Peyer's patch (tissue), 4 donors: Measurements from ENCODE around the gene CBX8. TPM values are rescaled to one million over a fixed set of nuclear protein-coding genes. Genes with fewer than 3 reads are reported as not detected.

Experiments
- DNase-seq, 3 donors: peaks; one replicate each; pipeline ENCODE4 v3.0.0-alpha.2; 2017 to 2019
- H3K27ac ChIP-seq, 4 donors: fragments of 200-600 bp; sonication (generic); one replicate each; pipeline ENCODE4 v1.5.1; 2016 to 2019
- H3K27me3 ChIP-seq, 2 donors: fragments of 200-600 bp; sonication (generic); one replicate each; pipeline ENCODE4 v1.5.1; 2019
- H3K36me3 ChIP-seq, 3 donors: fragments of 200-600 bp; sonication (generic); one replicate each; pipeline ENCODE4 v1.5.1; 2016 to 2019
- H3K4me1 ChIP-seq, 4 donors: fragments of 200-600 bp; sonication (generic); one replicate each; pipeline ENCODE4 v1.5.1; 2016 to 2019
- H3K4me3 ChIP-seq, 4 donors: fragments of 200-600 bp; sonication (generic); 1 replicate in 3 of 4; 2 replicates in 1 of 4; pipeline ENCODE4 v1.5.1; 2016 to 2019; ENCODE audit warnings: mild to moderate bottlenecking in 1 of 4
- H3K9me3 ChIP-seq, 4 donors: fragments of 200-600 bp; sonication (generic); one replicate each; pipeline ENCODE4 v1.5.1; 2016 to 2019; ENCODE audit warnings: mild to moderate bottlenecking in 1 of 4
- CTCF ChIP-seq, 6 experiments: fragments of 450-650 bp in 4 of 6; fragments of 200-600 bp in 2 of 6; sonication (generic) in 1 of 6; IDR thresholded peaks; one replicate each; pipeline ENCODE4 v1.5.1; 2017 to 2019; ENCODE audit warnings: antibody characterized with exemption in 6 of 6, mild to moderate bottlenecking in 3 of 6, moderate library complexity in 1 of 6
- POLR2A ChIP-seq, 2 donors: fragments of 450-650 bp; IDR thresholded peaks; one replicate each; pipeline ENCODE4 v1.5.1; 2017; ENCODE audit warnings: antibody characterized with exemption in 2 of 2, mild to moderate bottlenecking in 2 of 2, moderate library complexity in 2 of 2
- total RNA-seq, 4 donors: library from RNA; depleted of rRNA; stranded (reverse); fragments of >200 nt; gene quantifications; one replicate each; pipeline ENCODE4 v1.1.0, GENCODE V29; 2016

CBX8 gene
- total RNA-seq, 4 donors from 2014 or later: 2.5 to 14.9 (median 3.5) TPM

DNA sequence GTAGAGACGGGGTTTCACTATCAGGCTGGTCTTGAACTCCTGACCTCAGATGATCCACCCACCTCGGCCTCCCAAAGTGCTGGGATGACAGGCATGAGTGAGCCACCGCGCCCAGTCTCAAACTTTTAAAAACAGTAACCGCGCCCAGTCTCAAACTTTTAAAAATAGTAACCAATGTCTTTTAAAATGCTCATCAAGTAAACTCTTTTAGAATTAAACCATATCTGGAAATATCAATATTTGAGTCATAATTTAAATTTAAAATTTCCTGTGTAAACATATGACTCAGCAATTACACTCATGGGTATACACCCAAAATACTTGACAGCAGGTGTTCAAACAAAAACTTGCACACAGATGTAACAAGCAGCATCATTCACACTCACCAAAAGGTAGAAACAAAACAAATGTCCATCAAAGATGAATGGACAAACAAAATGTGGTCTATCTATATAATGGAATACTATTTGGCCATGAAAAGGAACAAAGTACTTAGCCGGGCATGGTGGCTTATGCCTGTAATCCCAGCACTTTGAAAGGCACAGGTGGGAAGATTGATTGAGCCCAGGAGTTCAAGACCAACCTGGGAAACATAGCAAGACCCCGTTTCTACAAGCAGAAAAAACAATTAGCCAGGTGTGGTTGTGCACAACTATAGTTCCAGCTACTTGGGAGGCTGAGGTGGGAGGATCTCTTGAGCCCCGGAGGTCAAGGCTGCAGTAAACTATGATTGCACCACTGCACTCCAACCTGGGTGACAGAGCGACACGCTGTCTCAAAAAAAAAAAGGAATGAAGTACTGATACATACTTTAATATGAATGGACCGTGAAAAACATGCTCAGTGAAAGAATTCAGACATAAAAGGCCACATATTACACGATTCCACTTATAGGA lies 46.0 kb downstream of the CBX8 start:
- no peak for TF ChIP-seq CTCF (IDR thresholded peaks at IDR 0.05)
- no peak for TF ChIP-seq POLR2A (IDR thresholded peaks at IDR 0.05)
- peaks cover 0 to 35% of the 10 kb centered on the region in 2 donors for H3K27me3 ChIP-seq
- H3K9me3 ChIP-seq: no peaks in the 10 kb centered on the region
- no peak overlapping the region for H3K27ac ChIP-seq
- DNase-seq: no peak
- no peak overlapping the region for H3K4me3 ChIP-seq
- peaks cover 0 to 13% (median 0%) of the 10 kb centered on the region in 4 donors for H3K4me1 ChIP-seq
- no peaks in the 10 kb centered on the region for H3K36me3 ChIP-seq

GRCh38 chr17:79749958-79750357 lies 46.9 kb downstream of the CBX8 start:
- H3K9me3 ChIP-seq: no peaks in the 10 kb centered on the region
- H3K36me3 ChIP-seq: no peaks in the 10 kb centered on the region
- TF ChIP-seq POLR2A (IDR thresholded peaks at IDR 0.05) (no peak), CTCF (IDR thresholded peaks at IDR 0.05) (no peak)
- no peak for DNase-seq
- no peak overlapping the region for H3K4me3 ChIP-seq
- H3K27me3 ChIP-seq: peaks cover 0 to 35% of the 10 kb centered on the region in 2 donors
- H3K27ac ChIP-seq: no peak overlapping the region
- peaks cover 0 to 13% (median 0%) of the 10 kb centered on the region in 4 donors for H3K4me1 ChIP-seq

DNA sequence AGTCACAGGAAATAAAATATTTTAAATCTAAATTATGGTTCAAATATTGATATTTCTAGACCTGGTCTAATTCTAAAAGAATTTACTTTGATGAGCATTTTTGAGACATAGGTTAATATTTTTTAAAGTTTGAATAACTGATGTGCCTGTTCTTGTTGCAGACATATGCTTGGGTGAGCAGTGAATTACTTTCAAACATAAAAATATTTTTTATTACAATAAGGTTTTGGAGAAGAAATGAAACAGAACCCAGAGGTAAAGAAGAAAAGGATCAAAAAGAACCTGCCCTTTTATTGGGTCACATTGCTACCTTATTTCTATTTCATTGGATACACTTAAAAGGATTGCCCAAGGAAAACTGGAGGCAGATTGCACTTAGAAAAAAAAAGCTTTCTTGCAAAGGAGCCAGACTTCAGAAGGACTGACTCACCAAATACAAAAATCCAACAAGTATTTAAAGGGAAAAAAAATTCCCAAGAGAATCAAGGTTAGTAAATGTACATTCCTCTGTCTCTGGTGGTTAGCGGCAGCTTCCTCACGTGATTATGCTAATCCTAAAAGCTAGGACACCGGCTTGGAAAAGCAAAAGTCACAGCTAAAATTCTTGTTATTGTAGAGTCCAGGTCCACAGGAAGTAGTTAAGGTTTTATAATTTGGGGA lies 47.6 kb downstream of the CBX8 start:
- no peak for DNase-seq
- Histone ChIP-seq H3K4me3 (no peak overlapping the region), H3K9me3 (no peaks in the 10 kb centered on the region), H3K36me3 (no peaks in the 10 kb centered on the region), H3K27me3 (peaks cover 0 to 35% of the 10 kb centered on the region in 2 donors), H3K4me1 (peaks cover 0 to 13% (median 0%) of the 10 kb centered on the region in 4 donors), H3K27ac (no peak overlapping the region)
- TF ChIP-seq CTCF (IDR thresholded peaks at IDR 0.05) (no peak), POLR2A (IDR thresholded peaks at IDR 0.05) (no peak)

- peaks cover 0 to 35% of the 10 kb centered on the region in 2 donors for H3K27me3 ChIP-seq
- TF ChIP-seq CTCF (IDR thresholded peaks at IDR 0.05): no peak
- no peak for TF ChIP-seq POLR2A (IDR thresholded peaks at IDR 0.05)
- no peaks in the 10 kb centered on the region for H3K9me3 ChIP-seq
- no peaks in the 10 kb centered on the region for H3K36me3 ChIP-seq
- H3K4me1 ChIP-seq: peaks cover 0 to 13% (median 0%) of the 10 kb centered on the region in 4 donors
- no peak overlapping the region for H3K27ac ChIP-seq
- H3K4me3 ChIP-seq: no peak overlapping the region
- no peak for DNase-seq
These were observed 48.4 kb downstream of the CBX8 start for GRCh38 chr17:79748295-79749099.

GRCh38 chr17:79747508-79748294 lies 49.2 kb downstream of the CBX8 start:
- H3K4me3 ChIP-seq: no peak overlapping the region
- H3K4me1 ChIP-seq: peaks cover 0 to 14% (median 0%) of the 10 kb centered on the region in 4 donors
- TF ChIP-seq CTCF (IDR thresholded peaks at IDR 0.05): no peak
- TF ChIP-seq POLR2A (IDR thresholded peaks at IDR 0.05): no peak
- H3K36me3 ChIP-seq: no peaks in the 10 kb centered on the region
- H3K27ac ChIP-seq: no peak overlapping the region
- peaks cover 0 to 35% of the 10 kb centered on the region in 2 donors for H3K27me3 ChIP-seq
- no peak for DNase-seq
- no peaks in the 10 kb centered on the region for H3K9me3 ChIP-seq
